ENCODE measurements around the gene FANCG. TPM values are rescaled to one million over a fixed set of nuclear protein-coding genes. Genes with fewer than 3 reads are reported as not detected.

FANCG gene
- total RNA-seq, 2 donors from 2014 or later = 6.0 to 29.3 TPM

DNA sequence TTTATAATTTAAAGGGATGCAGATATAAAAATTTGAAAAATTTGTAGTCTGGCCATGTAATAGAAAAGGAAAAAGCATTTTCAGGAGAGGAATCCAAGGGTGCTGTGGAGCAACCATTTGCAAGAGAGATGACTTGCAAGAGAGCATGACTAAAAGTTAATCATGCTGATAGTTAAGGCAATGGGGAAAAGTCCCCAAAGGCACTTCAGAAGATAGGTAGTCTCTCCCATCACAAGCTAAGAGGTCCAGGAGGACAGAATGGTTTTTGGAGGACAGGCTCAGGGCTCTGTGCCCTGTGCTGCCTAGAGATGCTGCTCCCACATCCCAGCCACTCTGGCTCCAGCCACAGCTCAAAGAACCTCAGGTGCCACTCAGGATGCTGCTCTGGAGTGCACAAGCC is 51.4 kb downstream of the FANCG start:
- H3K27ac ChIP-seq = no peak overlapping the region
- no peaks in the 10 kb centered on the region for H3K27me3 ChIP-seq
- H3K4me1 ChIP-seq = no peaks in the 10 kb centered on the region
- H3K36me3 ChIP-seq (replicated peaks in 1 of 2; ENCODE audit: insufficient read depth in 1 of 2, low read depth in 2 of 2) = peaks cover 0 to 2% of the 10 kb centered on the region in 2 donors
- no peak for DNase-seq
- TF ChIP-seq POLR2A (IDR thresholded peaks at IDR 0.05) = no peak
- H3K4me3 ChIP-seq = no peak overlapping the region
- no peaks in the 10 kb centered on the region for H3K9me3 ChIP-seq
- intact Hi-C loops (cut with DNase I) = no loop called here
- no peak for ATAC-seq

- intact Hi-C loops (cut with DNase I) = no loop called here
- TF ChIP-seq CTCF (IDR thresholded peaks at IDR 0.05) = no peak
- TF ChIP-seq POLR2A (IDR thresholded peaks at IDR 0.05) = no peak
- Histone ChIP-seq H3K4me1 (no peaks in the 10 kb centered on the region), H3K36me3 (replicated peaks in 1 of 2; ENCODE audit: insufficient read depth in 1 of 2, low read depth in 2 of 2) (peaks cover 0 to 2% of the 10 kb centered on the region in 2 donors), H3K4me3 (no peak overlapping the region), H3K27me3 (no peaks in the 10 kb centered on the region), H3K27ac (no peak overlapping the region), H3K9me3 (no peaks in the 10 kb centered on the region)
- DNase-seq (no peak), ATAC-seq (no peak)
- WGBS, 2 donors = 19 to 42% methylated on average over 1 of the region's 1 CpG
These were observed 51.9 kb downstream of the FANCG start for GRCh38 chr9:35027860-35028259.

- H3K4me1 ChIP-seq = no peaks in the 10 kb centered on the region
- TF ChIP-seq CTCF (IDR thresholded peaks at IDR 0.05) (no peak), POLR2A (IDR thresholded peaks at IDR 0.05) (no peak)
- intact Hi-C loops (cut with DNase I) = no loop called here
These were observed 52.4 kb downstream of the FANCG start for GRCh38 chr9:35027374-35027773.

DNA sequence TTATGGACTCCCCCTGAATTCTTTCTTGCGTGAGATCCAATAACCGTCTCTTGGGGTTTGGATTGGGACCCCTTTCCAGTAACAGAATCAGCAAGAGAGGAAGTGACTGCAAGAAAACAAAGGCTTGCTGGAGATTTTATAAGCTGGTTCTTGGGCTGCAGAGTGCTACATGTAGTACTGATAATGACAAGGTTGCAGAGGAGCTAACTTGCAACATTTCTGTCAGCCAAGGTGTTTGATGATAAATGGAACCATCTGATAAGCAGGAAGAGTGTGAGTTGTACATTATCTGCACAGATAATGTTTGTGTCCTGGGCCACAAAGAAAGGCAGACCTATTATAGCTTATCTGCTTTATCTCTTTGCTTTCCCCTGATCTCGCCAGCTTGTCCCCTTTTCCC is 53.1 kb downstream of the FANCG start:
- 79 to 94% methylated on average over 3 of the region's 3 CpGs for WGBS, 2 donors
- DNase-seq (no peak), ATAC-seq (no peak)
- Histone ChIP-seq H3K36me3 (replicated peaks in 1 of 2; ENCODE audit: insufficient read depth in 1 of 2, low read depth in 2 of 2) (peaks cover 0 to 2% of the 10 kb centered on the region in 2 donors), H3K27ac (no peak overlapping the region), H3K4me3 (no peak overlapping the region), H3K9me3 (no peaks in the 10 kb centered on the region), H3K4me1 (no peaks in the 10 kb centered on the region), H3K27me3 (no peaks in the 10 kb centered on the region)
- intact Hi-C loops (cut with DNase I) = no loop called here
- TF ChIP-seq POLR2A (IDR thresholded peaks at IDR 0.05) (no peak), CTCF (IDR thresholded peaks at IDR 0.05) (no peak)

More at GRCh38 chr9:35027374-35027773, 52.4 kb downstream of the FANCG start:
- H3K9me3 ChIP-seq = no peaks in the 10 kb centered on the region
- DNase-seq (no peak), ATAC-seq (no peak)
- no peaks in the 10 kb centered on the region for H3K27me3 ChIP-seq
- H3K27ac ChIP-seq = no peak overlapping the region
- no peak overlapping the region for H3K4me3 ChIP-seq
- peaks cover 0 to 2% of the 10 kb centered on the region in 2 donors for H3K36me3 ChIP-seq (replicated peaks in 1 of 2; ENCODE audit: insufficient read depth in 1 of 2, low read depth in 2 of 2)
- WGBS, 2 donors = 60 to 70% methylated on average over 1 of the region's 1 CpG

Small RNA genes lying within 50 kb of the gene (small RNA-seq; reads per million reads assigned to genes)
- not detected for gene RN7SL338P

Other genes starting within 250 kb of the FANCG start
- under 1 TPM in 1 of 2 donors, not detected in 1; 0.26 TPM for gene PHF24, start 121.7 kb downstream of the FANCG start, total RNA-seq
- gene DNAJB5, start 90.2 kb downstream of the FANCG start, total RNA-seq = 1 to 10 TPM; 5.3 to 5.7 TPM
- gene VCP, start 7.3 kb downstream of the FANCG start, total RNA-seq = 100 to 1,000 TPM in 1 of 2 donors, 10 to 100 TPM in 1; 63.6 to 118 TPM
- 10 to 100 TPM; 12.5 to 15.0 TPM for gene PIGO, start 16.6 kb upstream of the FANCG start, total RNA-seq
- gene STOML2, start 23.2 kb upstream of the FANCG start, total RNA-seq = 10 to 100 TPM; 38.9 to 43.6 TPM
- gene ATOSB, start 35.9 kb upstream of the FANCG start, total RNA-seq = 1 to 10 TPM; 2.3 to 6.6 TPM
- 10 to 100 TPM; 20.2 to 29.3 TPM for gene UNC13B, start 82.1 kb upstream of the FANCG start, total RNA-seq